Middle frontal gyrus (tissue), 1 donor: ENCODE measurements around the gene FOXD2.
A peak's percentile ranks its signal among the peaks of the same experiment; 100 is the strongest.

Experiments
- DNase-seq: peaks from one replicate; pipeline ENCODE4 v3.0.0-alpha.2; 2015; ENCODE audit warnings: low spot score; ENCODE audit errors: extremely low spot score

The FOXD2 gene

DNA sequence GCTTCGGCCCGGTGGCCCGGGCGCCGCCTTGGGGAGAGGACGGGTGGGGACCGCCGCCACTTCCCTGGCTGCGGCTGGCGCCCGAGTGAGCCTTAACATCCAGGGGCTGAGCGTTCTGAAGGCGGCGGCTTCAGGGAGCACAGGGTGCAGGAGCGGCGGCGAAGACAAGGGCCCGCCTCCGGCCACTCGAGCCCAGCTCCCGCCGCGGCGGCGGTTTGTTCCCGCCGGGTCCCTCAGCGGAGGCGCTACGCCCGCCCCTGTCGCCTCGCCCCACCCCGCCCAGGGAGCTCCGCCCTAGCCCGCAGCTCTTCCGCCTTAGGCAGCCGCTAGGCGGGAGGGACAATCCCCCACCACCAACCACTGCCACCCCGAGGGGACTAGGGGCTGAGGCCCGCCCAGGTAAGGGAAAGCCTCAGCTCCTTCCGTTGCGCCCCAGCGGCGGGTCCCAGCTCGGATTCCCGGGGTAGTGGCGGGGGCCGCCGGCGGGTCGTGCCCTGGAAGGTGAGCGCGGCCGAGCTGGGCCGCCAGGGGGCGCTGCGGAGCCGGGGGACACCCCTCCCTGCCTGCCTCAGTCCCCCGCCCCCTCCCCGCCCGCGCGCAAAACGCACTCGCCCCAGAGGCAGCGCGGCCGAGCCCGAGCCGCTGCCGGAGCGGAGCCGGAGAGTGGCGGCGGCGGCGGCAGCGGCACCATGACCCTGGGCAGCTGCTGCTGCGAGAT, at the start of gene FOXD2:
TSS of gene FOXD2 (plus strand) at position 598 of the 718 bp plus-strand sequence. CDS start at position 690, 92 bp downstream.
- no peak for DNase-seq

- DNase-seq = peak; percentile 64
These were observed 49.0 kb upstream of the FOXD2 start for GRCh38 chr1:47388891-47389238.

GRCh38 chr1:47389731-47390130, 48.1 kb upstream of the FOXD2 start:
- DNase-seq = no peak

- no peak for DNase-seq
These were observed 47.0 kb upstream of the FOXD2 start for GRCh38 chr1:47390843-47391242.

DNA sequence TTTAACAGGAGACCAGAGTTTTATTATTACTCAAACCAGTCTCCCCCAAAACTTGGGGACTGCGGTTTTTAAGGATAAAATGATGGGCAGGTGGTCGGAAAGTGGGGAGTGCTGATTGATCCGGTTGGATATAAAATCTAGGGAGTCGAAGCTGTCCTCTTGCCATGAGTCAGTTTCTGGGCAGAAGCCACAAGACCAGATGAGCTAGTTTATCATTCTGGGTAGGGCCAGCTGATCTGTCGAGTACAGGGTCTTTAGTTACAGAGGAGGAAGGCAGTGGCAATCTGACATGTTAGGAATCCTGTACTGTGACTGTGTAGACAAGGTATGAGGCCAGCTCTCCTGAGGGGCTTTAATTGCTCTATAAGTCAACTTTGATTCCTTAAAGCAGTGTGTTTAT, 44.7 kb upstream of the FOXD2 start:
- DNase-seq = no peak

- DNase-seq = no peak
These were observed 42.4 kb upstream of the FOXD2 start for GRCh38 chr1:47395433-47395832.

- no peak for DNase-seq
These were observed 41.1 kb upstream of the FOXD2 start for GRCh38 chr1:47396671-47397196.

GRCh38 chr1:47399138-47399845, 38.6 kb upstream of the FOXD2 start:
- no peak for DNase-seq

DNA sequence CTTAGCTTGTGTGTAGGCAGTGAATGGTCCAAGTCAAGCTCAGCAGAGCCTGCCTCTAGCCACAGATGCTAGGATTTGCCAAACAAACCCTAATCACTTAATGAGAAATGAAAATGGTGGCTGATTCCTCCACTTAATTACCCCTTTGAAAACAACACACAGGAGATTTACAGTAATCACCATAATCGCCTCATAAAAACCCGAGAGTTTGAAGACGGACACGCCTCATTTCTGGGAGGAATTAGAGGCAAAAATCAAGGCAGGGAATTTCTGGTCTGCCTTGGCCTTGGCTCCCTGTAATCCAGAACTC, 38.0 kb upstream of the FOXD2 start:
- no peak for DNase-seq

- DNase-seq = no peak
These were observed 36.1 kb upstream of the FOXD2 start for GRCh38 chr1:47401761-47402160.

GRCh38 chr1:47402591-47402990, 35.3 kb upstream of the FOXD2 start:
- DNase-seq = no peak

DNA sequence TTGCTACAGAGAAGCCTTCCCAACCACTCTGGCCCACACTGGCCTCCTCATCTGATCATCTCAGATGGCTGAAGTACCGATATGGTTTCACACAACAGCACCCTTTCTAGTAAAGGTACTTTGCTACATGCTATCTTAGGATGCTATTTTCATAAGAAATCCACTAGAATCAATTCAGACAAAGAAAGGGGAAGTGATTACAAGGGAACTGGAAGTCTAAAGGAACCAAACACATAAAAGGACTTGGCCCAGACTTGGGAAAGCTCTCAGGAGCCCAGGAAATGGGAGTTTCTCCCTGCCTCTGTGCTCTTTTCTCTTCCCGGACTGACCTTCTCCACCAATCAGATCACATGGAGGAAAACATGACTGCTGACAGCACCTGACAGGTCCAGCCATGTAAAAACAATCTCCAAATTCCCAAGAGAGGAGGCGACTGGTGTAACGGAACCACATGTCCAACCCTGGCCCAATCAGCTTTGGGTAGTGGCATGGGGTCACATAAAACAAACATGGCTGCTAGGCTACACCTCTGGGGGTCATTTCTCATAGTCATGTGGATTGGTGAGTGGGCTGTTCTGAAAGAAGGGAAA, 34.4 kb upstream of the FOXD2 start:
- DNase-seq = no peak

- no peak for DNase-seq
These were observed 32.1 kb upstream of the FOXD2 start for GRCh38 chr1:47405697-47406096.

- no peak for DNase-seq
These were observed 30.9 kb upstream of the FOXD2 start for GRCh38 chr1:47406966-47407365.

- no peak for DNase-seq
These were observed 30.4 kb upstream of the FOXD2 start for GRCh38 chr1:47407481-47407880.

GRCh38 chr1:47409311-47410067, 28.4 kb upstream of the FOXD2 start:
- no peak for DNase-seq

- no peak for DNase-seq
These were observed 27.8 kb upstream of the FOXD2 start for GRCh38 chr1:47410068-47410455.

DNA sequence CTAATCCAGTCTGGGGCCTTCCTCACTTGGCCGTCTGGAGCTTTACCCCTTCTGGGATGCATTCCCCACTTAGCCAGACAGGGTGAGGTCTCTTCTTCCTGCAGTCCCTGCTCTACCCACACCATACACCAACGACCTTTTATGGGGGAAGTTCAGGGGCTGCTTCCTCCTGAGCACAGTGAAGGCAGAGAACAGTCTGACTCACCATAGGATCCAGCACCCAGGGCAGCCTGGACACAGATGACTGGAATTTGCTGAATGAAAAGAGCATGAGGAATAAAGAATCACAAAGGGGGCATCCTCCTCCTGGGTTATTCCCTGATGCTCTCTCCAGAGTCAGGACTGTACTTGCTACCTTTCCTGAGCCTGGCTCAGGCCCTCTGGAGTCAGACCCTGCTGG, 26.4 kb upstream of the FOXD2 start:
- DNase-seq = no peak

DNA sequence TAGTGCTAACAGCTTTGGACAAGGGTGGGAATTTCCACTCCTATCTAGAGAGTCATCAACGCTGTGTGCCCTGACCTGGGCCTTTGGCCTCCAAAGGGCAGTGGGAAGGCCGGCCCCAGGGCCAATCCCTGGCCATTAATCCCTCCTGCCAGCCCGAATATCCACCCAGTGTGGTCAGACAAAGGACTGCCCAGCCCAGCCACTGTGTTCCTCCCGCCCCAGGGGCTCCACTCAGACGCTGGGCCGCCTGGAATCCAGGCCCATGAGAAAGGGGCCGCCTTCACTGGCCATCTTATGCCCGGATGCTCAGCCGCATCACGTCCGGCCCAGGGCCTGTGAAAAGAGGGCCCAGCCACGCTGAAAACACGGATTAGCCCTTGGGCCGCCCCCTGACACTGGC, 25.4 kb upstream of the FOXD2 start:
- no peak for DNase-seq

- DNase-seq = no peak
These were observed 22.0 kb upstream of the FOXD2 start, which contains the start of gene FOXE3 for GRCh38 chr1:47415728-47416318. Gene FOXE3 (plus strand): TSS chr1:47416285. CDS start chr1:47416316, 31 bp downstream.
